RWPE1 (cell line): ENCODE measurements around the gene PLGRKT.
A peak's percentile ranks its signal among the peaks of the same experiment; 100 is the strongest.

Experiments
- CTCF ChIA-PET: fragments of 350-600 bp; sonication (Branson Sonifier 250); formaldehyde crosslinking; extraction: SDS; loops from one replicate; lab custom pipeline; 2021; lab: Yijun Ruan, JAX
- POLR2A ChIA-PET: fragments of 400-600 bp; formaldehyde crosslinking; extraction: SDS; loops from one replicate; lab custom pipeline; 2020; ENCODE audit warnings: antibody characterized with exemption; ENCODE audit not compliant: low non-redundant PET; lab: Yijun Ruan, JAX
- DNase-seq: peaks from one replicate; pipeline ENCODE4 v3.0.0; 2012; ENCODE audit warnings: low spot score
- H3K27ac ChIP-seq: fragments of 450-650 bp; 2 replicates; pipeline ENCODE4 v1.5.1; 2017
- TF ChIP-seq, protein P1 (sequence below): fragments of 450-650 bp; conservative IDR thresholded peaks from 2 replicates; pipeline ENCODE4 v1.5.1; 2017; ENCODE audit warnings: low read depth, mild to moderate bottlenecking

Gene PLGRKT

DNA sequence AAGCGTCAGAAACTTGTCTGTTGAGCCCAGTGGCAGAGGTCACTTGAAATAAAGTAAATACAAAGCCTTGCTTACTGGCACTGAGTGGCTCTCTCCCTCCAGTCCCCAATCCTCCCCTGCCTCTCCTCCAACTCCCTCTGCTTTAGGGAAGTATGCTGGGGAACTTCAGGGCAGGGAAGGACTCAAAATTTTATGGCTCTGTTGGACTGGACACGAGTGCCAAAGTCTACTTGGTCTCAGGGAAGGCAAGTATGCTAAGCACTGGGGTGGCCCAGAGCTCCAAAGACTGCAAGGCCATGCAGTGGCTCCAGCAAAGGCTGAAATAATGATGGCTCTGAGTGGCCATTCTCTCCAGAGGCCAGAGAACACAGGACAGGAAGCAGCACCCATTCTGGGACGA lies 9.6 kb downstream of the PLGRKT start:
- DNase-seq: no peak
- CTCF ChIA-PET: no interaction called here
- TF ChIP-seq, protein P1, sequence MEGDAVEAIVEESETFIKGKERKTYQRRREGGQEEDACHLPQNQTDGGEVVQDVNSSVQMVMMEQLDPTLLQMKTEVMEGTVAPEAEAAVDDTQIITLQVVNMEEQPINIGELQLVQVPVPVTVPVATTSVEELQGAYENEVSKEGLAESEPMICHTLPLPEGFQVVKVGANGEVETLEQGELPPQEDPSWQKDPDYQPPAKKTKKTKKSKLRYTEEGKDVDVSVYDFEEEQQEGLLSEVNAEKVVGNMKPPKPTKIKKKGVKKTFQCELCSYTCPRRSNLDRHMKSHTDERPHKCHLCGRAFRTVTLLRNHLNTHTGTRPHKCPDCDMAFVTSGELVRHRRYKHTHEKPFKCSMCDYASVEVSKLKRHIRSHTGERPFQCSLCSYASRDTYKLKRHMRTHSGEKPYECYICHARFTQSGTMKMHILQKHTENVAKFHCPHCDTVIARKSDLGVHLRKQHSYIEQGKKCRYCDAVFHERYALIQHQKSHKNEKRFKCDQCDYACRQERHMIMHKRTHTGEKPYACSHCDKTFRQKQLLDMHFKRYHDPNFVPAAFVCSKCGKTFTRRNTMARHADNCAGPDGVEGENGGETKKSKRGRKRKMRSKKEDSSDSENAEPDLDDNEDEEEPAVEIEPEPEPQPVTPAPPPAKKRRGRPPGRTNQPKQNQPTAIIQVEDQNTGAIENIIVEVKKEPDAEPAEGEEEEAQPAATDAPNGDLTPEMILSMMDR: no peak
- POLR2A ChIA-PET: no interaction called here
- no peak overlapping the region for H3K27ac ChIP-seq

DNA sequence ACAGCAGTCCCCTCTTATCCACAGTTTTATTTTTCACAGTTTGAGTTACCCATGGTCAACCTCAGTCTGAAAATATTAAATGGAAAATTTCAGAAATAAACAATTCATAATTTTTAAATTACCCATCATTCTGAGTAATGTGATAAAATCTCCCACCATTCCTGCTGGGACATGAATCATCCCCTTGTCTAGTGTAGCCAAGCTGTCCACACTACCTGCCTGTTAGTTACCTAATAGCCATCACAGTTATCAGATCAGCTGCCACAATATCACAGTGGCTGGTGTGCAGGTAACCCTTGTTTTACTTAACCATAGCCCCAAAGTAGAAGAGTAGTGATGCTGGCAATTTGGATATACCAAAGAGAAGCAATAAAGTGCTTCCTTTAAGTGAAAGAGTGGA lies 10.7 kb downstream of the PLGRKT start:
- no peak overlapping the region for H3K27ac ChIP-seq
- no peak for DNase-seq
- ChIA-PET CTCF (no interaction called here), POLR2A (no interaction called here)
- TF ChIP-seq, protein P1: no peak

DNA sequence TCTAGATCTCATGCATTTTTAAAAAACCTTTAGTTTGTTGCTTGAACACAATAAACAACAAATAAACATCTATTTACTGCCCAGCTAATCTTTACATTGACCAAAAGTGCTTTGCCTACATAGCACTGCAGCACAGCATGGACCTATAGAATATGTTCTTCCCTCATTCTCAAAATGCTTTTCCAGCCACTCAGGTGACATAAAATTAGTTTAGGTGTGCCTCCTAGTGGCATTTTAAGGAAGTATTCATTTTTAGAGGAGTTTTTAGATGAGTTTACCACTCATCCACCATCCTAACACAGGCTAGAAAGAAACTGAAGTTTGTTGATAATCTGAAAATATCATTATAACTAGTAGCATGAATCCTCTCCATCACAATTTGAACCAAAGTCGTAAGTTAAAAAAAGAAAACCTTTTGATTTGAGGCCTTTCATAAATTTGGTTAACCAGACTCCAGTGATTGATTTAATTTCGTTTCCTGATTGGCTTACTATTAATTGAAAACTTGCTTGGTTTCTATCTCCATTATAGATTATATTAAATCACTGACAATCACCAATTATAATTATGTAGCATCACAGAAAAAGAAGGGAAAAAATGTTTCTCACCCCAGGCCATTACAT lies 12.6 kb downstream of the PLGRKT start:
- H3K27ac ChIP-seq: no peak overlapping the region
- TF ChIP-seq, protein P1: peak; percentile 33
- peak; percentile 2 for DNase-seq
- ChIA-PET CTCF (interaction anchor here (0.6 kb wide), 2 partner anchors 104 to 239 kb away, joined by 3 read pairs; no protein-coding TSS in a partner anchor), POLR2A (no interaction called here)

DNA sequence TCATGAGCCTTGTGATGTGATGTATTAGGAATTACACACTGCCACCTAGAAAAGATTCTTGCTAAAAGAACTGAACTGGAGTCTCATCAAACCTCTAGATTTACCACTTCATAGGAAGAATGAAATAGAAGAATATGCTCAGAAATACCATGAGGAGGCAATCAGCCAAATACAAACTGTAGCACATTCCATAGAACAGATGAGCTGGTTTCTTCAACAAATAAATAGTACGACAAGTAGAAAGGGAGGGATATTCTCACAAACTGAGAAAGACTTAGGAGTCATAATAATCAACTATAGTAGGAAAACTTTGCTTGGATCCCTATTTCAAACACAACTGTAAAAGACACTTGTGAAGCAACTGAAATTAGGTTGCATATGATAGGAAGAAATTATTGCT lies 15.4 kb downstream of the PLGRKT start:
- POLR2A ChIA-PET: no interaction called here
- H3K27ac ChIP-seq: no peak overlapping the region
- TF ChIP-seq, protein P1: no peak
- CTCF ChIA-PET: interaction anchor here (0.6 kb wide), 1 partner anchor 60 kb away, joined by 3 read pairs; no protein-coding TSS in a partner anchor
- no peak for DNase-seq

DNA sequence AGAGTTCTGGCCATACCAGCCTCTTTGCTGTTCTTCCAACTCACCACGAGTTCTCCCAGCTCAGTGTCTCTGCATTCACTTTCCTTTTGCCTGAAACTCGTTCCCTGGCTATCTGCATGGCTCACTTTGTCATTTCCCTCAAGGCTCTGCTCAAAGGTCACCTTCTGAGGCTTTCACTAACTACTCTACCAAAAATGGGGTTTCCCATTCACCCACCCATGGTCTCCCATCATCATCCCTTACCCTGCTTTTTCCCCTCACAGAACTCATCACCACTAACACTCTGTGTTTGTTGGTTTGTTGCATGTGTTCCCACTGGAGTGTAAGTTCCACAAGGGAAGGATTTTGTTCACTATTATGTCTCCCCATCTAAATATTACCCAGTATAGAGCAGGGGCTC lies 16.6 kb downstream of the PLGRKT start:
- no peak overlapping the region for H3K27ac ChIP-seq
- POLR2A ChIA-PET: no interaction called here
- CTCF ChIA-PET: no interaction called here
- TF ChIP-seq, protein P1: no peak
- no peak for DNase-seq

DNA sequence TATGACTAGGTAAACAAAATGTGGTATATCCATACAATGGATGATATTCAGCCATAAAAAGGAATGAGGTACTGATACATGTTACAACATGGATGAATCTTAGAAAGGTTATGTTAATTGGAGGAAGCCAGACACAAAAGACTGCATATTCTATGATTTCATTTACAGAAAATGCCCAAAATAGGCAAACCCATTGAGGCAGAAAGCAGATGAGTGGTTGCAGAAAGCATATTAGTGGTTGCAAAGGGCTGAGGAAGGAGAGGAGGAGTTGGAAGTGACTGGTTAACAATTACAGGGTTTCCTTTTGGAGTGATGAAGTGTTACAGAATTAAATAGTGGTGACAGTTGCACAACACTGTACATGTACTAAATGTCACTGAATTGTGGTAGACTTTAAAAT lies 17.7 kb downstream of the PLGRKT start:
- TF ChIP-seq, protein P1: no peak
- ChIA-PET CTCF (no interaction called here), POLR2A (no interaction called here)
- H3K27ac ChIP-seq: no peak overlapping the region
- no peak for DNase-seq
